CD14-positive monocyte (primary cell): ENCODE results near the gene ZBTB14. TPM values are rescaled to one million over a fixed set of nuclear protein-coding genes. Genes with fewer than 3 reads are reported as not detected.

Experiments used
- DNase-seq, 3 donors: peaks; one replicate each; pipeline ENCODE4 v3.0.0-alpha.2; 2011 to 2022
- H2AFZ ChIP-seq: 2 replicates; pipeline ENCODE4 v1.6.0; 2012; ENCODE audit warnings: mild to moderate bottlenecking, low read depth, low read length, inconsistent platforms; ENCODE audit not compliant: insufficient read depth, poor library complexity, severe bottlenecking
- H3K27ac ChIP-seq, 2 donors: 1 replicate in 1 of 2; 2 replicates in 1 of 2; pipeline ENCODE4 v1.5.1; 2012 to 2013; ENCODE audit warnings: low read length in 2 of 2, control low read depth in 1 of 2, inconsistent platforms in 1 of 2, low read depth in 1 of 2, mild to moderate bottlenecking in 1 of 2
- H3K27me3 ChIP-seq, 2 donors: one replicate each; pipeline versions ENCODE4 v1.6.0 to v1.6.1; 2011 to 2013; ENCODE audit warnings: low read length in 2 of 2; ENCODE audit not compliant: control insufficient read depth in 2 of 2, insufficient read depth in 2 of 2
- H3K36me3 ChIP-seq, 2 donors: replicated peaks in 1 of 2; 1 replicate in 1 of 2; 2 replicates in 1 of 2; pipeline versions ENCODE4 v1.5.1 to v1.6.1; 2012 to 2013; ENCODE audit warnings: low read length in 2 of 2, control low read depth in 1 of 2, inconsistent platforms in 1 of 2, mild to moderate bottlenecking in 1 of 2; ENCODE audit not compliant: insufficient read depth in 2 of 2, control insufficient read depth in 1 of 2
- H3K4me1 ChIP-seq, 2 donors: 1 replicate in 1 of 2; 2 replicates in 1 of 2; pipeline versions ENCODE4 v1.5.1 to v1.6.1; 2012 to 2013; ENCODE audit warnings: low read length in 2 of 2, control low read depth in 1 of 2, inconsistent platforms in 1 of 2, mild to moderate bottlenecking in 1 of 2, moderate library complexity in 1 of 2; ENCODE audit not compliant: insufficient read depth in 2 of 2, control insufficient read depth in 1 of 2
- H3K4me2 ChIP-seq: replicated peaks from 2 replicates; pipeline ENCODE3; 2012; ENCODE audit warnings: low read length, moderate library complexity, mild to moderate bottlenecking; ENCODE audit not compliant: poor library complexity, severe bottlenecking; ENCODE audit errors: extremely low read depth
- H3K4me3 ChIP-seq, 3 experiments: fragments of 200-600 bp in 1 of 3; sonication (generic) in 1 of 3; replicated peaks in 1 of 3; 1 replicate in 2 of 3; 2 replicates in 1 of 3; pipeline ENCODE4 v1.5.1; 2011 to 2013; ENCODE audit warnings: low read length in 3 of 3, mild to moderate bottlenecking in 3 of 3, control low read depth in 2 of 3, low read depth in 2 of 3, inconsistent platforms in 1 of 3, moderate library complexity in 1 of 3
- H3K79me2 ChIP-seq: 2 replicates; pipeline ENCODE4 v1.6.0; 2012; ENCODE audit warnings: mild to moderate bottlenecking, control low read depth, inconsistent platforms, low read length, moderate library complexity; ENCODE audit not compliant: insufficient read depth
- H3K9ac ChIP-seq: 2 replicates; pipeline ENCODE4 v1.6.0; 2017; ENCODE audit warnings: low read length, mild to moderate bottlenecking; ENCODE audit not compliant: insufficient read depth, poor library complexity, severe bottlenecking
- H3K9me3 ChIP-seq, 2 donors: replicated peaks in 1 of 2; 1 replicate in 1 of 2; 2 replicates in 1 of 2; pipeline versions ENCODE4 v1.5.1 to v1.6.1; 2012 to 2013; ENCODE audit warnings: low read length in 2 of 2, control low read depth in 1 of 2; ENCODE audit not compliant: control insufficient read depth in 1 of 2, insufficient read depth in 1 of 2
- H4K20me1 ChIP-seq: 2 replicates; pipeline ENCODE4 v1.6.0; 2012; ENCODE audit warnings: mild to moderate bottlenecking, low read length, control low read depth, moderate library complexity; ENCODE audit not compliant: insufficient read depth
- H3K27ac Mint-ChIP-seq, 7 donors: one replicate each; pipeline ENCODE4 v1.8.0; 2020; ENCODE audit warnings: mild to moderate bottlenecking in 7 of 7, mixed read lengths in 7 of 7, moderate library complexity in 6 of 7, inconsistent platforms in 2 of 7
- H3K27me3 Mint-ChIP-seq, 3 donors: one replicate each; pipeline ENCODE4 v1.8.0; 2021 to 2022; ENCODE audit warnings: low read depth in 3 of 3, mild to moderate bottlenecking in 3 of 3, mixed read lengths in 3 of 3, moderate library complexity in 3 of 3, inconsistent platforms in 1 of 3
- H3K36me3 Mint-ChIP-seq, 2 donors: one replicate each; pipeline ENCODE4 v1.8.0; 2020; ENCODE audit warnings: mixed read lengths in 2 of 2, inconsistent platforms in 1 of 2, mild to moderate bottlenecking in 1 of 2
- H3K4me1 Mint-ChIP-seq: one replicate; pipeline ENCODE4 v1.8.0; 2020; ENCODE audit warnings: mild to moderate bottlenecking, mixed read lengths
- H3K4me3 Mint-ChIP-seq, 2 donors: one replicate each; pipeline ENCODE4 v1.8.0; 2020; ENCODE audit warnings: mild to moderate bottlenecking in 2 of 2, mixed read lengths in 2 of 2, moderate library complexity in 1 of 2
- H3K9me3 Mint-ChIP-seq, 7 donors: one replicate each; pipeline ENCODE4 v1.8.0; 2020 to 2022; ENCODE audit warnings: mixed read lengths in 7 of 7, mild to moderate bottlenecking in 6 of 7, moderate library complexity in 6 of 7, inconsistent platforms in 2 of 7
- CTCF ChIP-seq: fragments of 200-600 bp; IDR thresholded peaks from one replicate; pipeline ENCODE4 v1.8.0; 2022; ENCODE audit warnings: antibody characterized with exemption, mild to moderate bottlenecking
- WGBS: methylation state at CpG from one replicate; pipeline ENCODE4 v1.1.5; 2013; ENCODE audit warnings: missing lambda C conversion rate; ENCODE audit not compliant: insufficient coverage; 5-methylcytosine and 5-hydroxymethylcytosine counted together
- intact Hi-C, 2 donors: fragments of 100-400 bp; cut with micrococcal nuclease; formaldehyde crosslinking; loops; one replicate each; pipeline versions ENCODE4 v1.15.0 to v1.15.1; 2023
- polyA plus RNA-seq, 3 donors: library from polyadenylated mRNA; depleted of rRNA in 1 of 3; unstranded in 2 of 3; stranded (reverse) in 1 of 3; fragments of 300-500 nt in 2 of 3; fragments of >200 nt in 1 of 3; fragmentation: Illumina TruSeq in 2 of 3; gene quantifications; 1 replicate in 2 of 3; 2 replicates in 1 of 3; pipeline ENCODE4 v1.2.3, GENCODE V29; 2012 to 2021

The ZBTB14 gene
- polyA plus RNA-seq, 3 donors = 6.8 to 10.0 (median 7.5) TPM

GRCh38 chr18:5311301-5311989, 15.9 kb upstream of the ZBTB14 start:
- no peaks in the 10 kb centered on the region for H3K79me2 ChIP-seq
- H3K27me3 Mint-ChIP-seq = peaks cover 0 to 1% (median 0%) of the 10 kb centered on the region in 3 donors
- peaks cover 20% of the 10 kb centered on the region for H3K4me1 Mint-ChIP-seq
- H3K9me3 ChIP-seq = no peaks in the 10 kb centered on the region
- no peaks in the 10 kb centered on the region for H3K9me3 Mint-ChIP-seq
- DNase-seq = peak; percentile 14 to 52 (median 24)
- H3K36me3 ChIP-seq = no peaks in the 10 kb centered on the region
- no peak overlapping the region for H3K9ac ChIP-seq
- WGBS = 17% methylated on average over 1 of the region's 6 CpGs
- H4K20me1 ChIP-seq = no peaks in the 10 kb centered on the region
- H2AFZ ChIP-seq = no peak overlapping the region
- no peaks in the 10 kb centered on the region for H3K36me3 Mint-ChIP-seq
- intact Hi-C loops = no loop called here
- no peak overlapping the region for H3K27ac ChIP-seq
- no peak overlapping the region for H3K4me3 ChIP-seq
- no peak for TF ChIP-seq CTCF
- peak overlapping the region; percentile 2 for H3K4me2 ChIP-seq
- H3K27ac Mint-ChIP-seq = peak overlapping the region in 5 of 7 donors; percentile 12 to 65 (median 33)
- peak overlapping the region in 1 of 2 donors; percentile 28 for H3K4me3 Mint-ChIP-seq
- H3K27me3 ChIP-seq = no peaks in the 10 kb centered on the region
- peaks cover 11 to 16% of the 10 kb centered on the region in 2 donors for H3K4me1 ChIP-seq

DNA sequence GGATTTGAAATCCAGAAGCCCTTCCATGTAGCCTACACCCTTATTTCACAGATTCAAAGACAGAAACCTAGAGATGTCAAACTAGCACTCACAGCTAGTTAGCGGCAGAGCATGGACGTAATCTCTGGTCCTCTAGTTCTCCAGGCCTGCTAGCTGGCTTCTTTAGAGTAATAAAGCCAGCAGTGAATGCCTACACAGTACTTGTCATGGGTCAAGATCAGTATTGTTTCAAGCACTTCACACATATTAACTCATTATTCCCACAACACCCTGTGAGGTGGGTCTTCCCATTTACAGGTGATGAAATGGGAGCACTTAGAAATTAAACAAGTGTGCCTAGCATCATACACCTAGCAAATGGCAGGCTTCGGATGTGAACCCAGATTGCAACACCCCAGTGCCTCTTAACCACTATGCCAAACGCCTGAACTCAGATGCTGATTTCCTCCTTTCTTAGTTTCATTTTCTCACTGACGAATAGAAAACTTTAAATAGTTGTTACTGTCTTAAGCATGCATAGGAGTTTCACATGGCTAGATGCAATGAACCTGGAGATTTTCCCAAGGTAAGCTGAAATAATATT, 14.5 kb upstream of the ZBTB14 start:
- TF ChIP-seq CTCF = no peak
- peak; percentile 35 to 55 (median 49) for DNase-seq
- Mint-ChIP-seq H3K27ac (peak overlapping the region in 5 of 7 donors; percentile 6 to 65 (median 45)), H3K4me1 (peaks cover 20% of the 10 kb centered on the region), H3K27me3 (no peaks in the 10 kb centered on the region), H3K36me3 (no peaks in the 10 kb centered on the region), H3K9me3 (no peaks in the 10 kb centered on the region), H3K4me3 (peak overlapping the region; percentile 34 to 84)
- Histone ChIP-seq H3K4me2 (peak overlapping the region; percentile 62), H3K4me1 (peaks cover 11 to 16% of the 10 kb centered on the region in 2 donors), H3K79me2 (no peaks in the 10 kb centered on the region), H3K27me3 (no peaks in the 10 kb centered on the region), H3K9me3 (no peaks in the 10 kb centered on the region), H4K20me1 (no peaks in the 10 kb centered on the region), H2AFZ (peak overlapping the region; percentile 69), H3K4me3 (peak overlapping the region in 2 of 3 experiments; percentile 49 to 65), H3K27ac (peak overlapping the region in 1 of 2 donors; percentile 64), H3K36me3 (no peaks in the 10 kb centered on the region), H3K9ac (no peak overlapping the region)
- intact Hi-C loops = no loop called here
- WGBS = no CpG with 5 or more reads among the region's 5 CpGs
